Erythroblast (primary cell): Measurements from ENCODE around the gene COL9A3.

Experiments used
- GATA1 ChIP-seq: IDR thresholded peaks from 2 replicates; pipeline ENCODE4 v1.6.1; 2011; ENCODE audit warnings: low read depth, mild to moderate bottlenecking, control low read depth, low read length, moderate library complexity
- POLR2A ChIP-seq: IDR thresholded peaks from 2 replicates; pipeline ENCODE4 v1.6.1; 2011; ENCODE audit warnings: mild to moderate bottlenecking, low read length

GRCh38 chr20:62812907-62813200 is 4.0 kb upstream of the COL9A3 start:
- TF ChIP-seq POLR2A = no peak
- no peak for TF ChIP-seq GATA1
